ENCODE results near the gene THSD4. TPM values are rescaled to one million over a fixed set of nuclear protein-coding genes. Genes with fewer than 3 reads are reported as not detected.

The THSD4 gene
- total RNA-seq, 1 donor from 2014 or later: 2.7 TPM

DNA sequence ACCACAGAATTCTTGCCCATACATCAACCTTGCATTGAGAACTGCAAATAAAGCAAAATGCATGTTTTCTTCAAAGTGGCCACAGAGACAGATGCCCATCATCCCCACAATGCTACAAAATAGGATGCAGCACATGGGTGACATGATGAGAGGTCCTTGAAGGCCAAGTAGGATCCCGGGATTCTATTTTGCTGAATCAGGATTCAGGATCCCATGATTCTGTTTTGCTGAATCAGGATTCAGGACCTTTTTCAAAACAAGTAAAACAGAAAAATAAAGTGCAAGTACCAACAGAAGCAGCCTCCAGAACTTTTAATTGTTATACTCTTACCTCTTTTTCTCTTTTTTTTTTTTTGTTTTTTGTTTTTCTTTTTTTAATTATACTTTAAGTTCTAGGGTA is 453.0 kb downstream of the THSD4 start:
- DNase-seq (ENCODE audit: low read depth): no peak

DNA sequence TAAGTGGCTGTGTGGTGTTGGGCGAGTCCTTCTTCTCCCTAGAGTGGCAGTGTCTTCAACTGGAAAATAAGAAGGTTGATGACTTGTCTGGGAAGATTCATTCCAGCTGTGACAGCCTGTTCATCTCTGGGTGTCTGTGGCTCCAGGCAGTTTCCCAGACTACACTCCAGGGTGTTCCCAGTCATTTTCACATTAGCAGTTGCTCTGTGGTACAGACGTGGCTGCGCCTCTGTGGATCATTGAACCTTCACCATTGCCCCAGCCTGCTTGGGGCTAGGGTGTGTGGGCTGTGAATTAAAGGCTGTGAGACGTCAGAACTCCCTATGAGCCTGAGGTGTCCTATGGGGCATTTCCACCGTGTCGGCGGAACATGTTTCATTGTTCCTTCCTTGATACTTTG is 455.5 kb downstream of the THSD4 start:
- peak; percentile 76 for DNase-seq (ENCODE audit: low read depth)

DNA sequence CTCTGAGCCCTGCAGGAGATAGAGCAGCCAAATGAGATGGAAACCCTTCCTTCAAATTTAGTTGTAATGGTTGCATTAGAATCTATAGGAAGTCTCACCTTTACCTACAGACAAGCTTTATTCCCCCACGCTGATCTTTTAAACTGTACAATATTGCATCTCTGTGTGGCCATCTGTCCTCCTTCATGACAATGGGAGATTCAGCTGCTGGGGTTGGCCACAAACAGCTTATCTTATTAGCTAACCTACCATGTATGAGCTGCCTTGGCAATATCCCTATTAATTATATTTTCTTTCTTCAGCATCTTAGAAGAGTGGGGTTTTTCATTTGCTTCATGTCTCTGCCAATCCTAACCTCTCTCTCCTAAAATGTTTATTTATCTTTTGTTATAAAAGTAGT is 456.4 kb downstream of the THSD4 start:
- DNase-seq (ENCODE audit: low read depth): peak; percentile 57

DNA sequence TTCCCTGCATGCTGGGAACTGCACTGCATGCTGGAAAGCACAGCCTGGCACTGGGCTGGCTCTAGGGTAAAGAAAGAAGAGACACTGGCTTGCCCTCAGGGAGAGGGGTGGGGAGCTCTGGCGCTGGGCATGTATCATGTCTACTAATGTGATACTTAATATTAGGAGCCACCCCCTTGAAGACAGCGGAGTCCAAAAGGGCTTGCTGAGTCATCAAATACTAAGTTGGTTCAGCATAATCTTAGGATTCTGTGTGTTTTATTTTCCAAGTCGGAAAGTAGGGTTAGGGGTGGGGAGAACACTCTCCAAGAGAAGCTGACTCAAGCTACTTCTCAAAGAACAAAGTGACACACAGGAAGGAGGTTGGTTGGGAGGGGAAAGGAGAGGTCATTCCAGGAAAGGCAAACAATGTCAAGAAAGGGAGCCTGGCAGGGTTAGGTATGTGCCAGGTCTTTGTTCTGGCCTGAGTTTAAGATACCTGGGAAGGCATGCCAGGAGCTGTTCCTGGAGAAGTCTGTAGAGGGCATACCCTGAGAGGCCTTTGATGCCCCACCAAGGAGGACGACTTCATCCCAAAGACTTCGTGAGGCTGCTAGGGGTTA is 457.3 kb downstream of the THSD4 start:
- DNase-seq (ENCODE audit: low read depth): no peak

DNA sequence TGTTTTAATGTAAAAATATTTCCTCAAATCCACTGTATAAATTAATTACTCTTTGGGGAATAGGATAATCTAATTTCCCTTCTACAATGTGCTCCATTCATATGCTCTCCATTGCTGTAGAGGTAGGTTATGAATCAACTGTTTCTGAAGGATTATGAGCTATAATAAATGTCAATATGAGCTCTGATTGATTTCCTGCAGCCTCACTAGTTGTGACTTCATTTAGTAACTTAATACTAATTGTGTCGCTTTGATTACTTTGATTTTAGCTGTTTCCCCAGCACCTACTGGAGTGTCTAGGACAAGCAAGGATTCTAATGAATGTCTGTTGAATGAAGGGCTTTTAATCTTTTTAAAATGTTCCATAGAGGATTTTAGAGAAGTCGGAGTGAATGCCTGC is 458.3 kb downstream of the THSD4 start:
- no peak for DNase-seq (ENCODE audit: low read depth)

DNA sequence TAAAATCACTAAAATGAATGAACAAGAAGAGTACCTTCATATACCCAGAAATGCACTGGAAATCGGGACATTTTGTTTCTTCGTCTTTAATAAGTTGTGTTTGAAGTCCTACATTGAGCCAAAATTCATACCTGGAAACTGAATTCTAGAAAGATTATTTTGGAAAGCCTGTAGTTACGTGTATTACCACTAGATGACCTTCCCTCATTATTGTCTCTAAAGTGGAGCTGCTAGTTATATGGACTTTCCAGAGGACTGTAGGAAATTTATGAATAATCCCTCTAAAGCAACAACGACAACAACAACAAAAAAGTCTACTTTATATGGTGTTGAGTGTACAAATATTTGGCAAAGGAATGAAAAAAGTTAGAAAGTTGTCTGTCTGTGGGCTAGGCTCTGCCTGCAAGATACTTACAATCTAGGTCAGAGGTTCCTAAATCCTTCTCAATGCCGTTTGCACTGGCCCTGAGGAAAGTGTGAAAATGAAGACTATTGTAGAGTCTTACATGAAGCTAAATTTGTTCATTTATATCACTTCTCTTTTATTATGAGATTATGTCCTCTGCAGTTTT is 460.3 kb downstream of the THSD4 start:
- DNase-seq (ENCODE audit: low read depth): no peak

DNA sequence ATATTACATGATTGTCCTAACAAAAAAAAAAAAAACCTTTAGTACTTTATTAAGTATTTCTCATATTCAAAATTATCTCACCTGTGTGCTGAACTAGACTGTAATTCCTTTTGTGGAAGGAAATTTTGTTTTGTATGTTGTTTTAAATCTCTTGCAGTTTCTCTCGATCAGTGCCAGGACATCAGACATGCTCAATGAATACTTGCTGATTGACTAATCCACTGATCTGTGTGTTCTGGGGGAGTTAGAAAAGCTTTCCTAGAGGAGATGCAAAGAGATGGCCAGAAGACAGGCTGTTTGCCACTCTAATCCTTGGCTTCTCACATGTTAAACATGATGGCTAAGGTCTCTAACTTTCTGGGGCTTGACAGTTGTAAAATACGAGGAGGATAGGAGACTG is 461.8 kb downstream of the THSD4 start:
- DNase-seq (ENCODE audit: low read depth): no peak

DNA sequence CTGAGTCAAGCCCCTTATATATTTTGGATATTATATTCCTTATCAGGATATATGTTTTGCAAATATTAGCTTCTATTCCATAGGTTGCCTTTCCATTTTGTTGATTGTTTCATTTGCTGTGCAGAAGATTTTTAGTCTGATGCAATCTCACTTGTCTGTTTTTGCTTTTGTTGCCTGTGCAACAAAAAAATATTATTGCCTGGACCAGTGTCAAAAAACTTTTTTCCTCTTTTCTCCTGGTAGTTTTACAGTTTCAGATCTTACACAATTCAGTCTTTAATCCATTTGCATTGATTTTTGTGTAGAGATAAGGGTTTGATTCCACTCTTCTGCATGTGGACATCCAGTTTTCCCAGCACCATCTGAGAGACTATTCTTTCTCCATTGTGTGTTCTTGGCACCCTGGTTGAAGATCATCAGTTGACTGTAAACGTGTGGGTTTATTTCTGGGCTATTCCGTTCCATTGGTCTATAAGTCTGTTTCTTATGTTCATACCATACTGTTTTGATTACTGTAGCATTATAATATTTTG is 466.2 kb downstream of the THSD4 start:
- DNase-seq (ENCODE audit: low read depth): no peak

DNA sequence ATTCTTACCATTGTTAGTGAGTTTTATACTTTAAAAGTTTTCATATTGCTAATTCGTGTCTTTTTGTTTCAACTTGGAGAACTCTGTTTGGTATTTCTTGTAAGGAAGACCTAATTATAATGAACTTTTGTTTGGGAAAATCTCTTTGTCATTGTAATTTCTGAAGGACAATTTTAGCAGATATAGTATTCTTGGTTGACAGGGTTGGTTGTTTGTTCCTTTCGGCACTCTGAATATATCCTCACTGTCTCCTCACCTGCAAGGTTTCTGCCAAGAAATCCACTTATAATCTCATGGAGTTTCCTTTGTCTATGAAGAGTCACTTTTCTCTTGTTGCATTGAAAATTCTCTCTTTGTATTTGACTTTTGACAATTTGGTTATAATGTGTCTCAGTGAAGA is 469.9 kb downstream of the THSD4 start:
- DNase-seq (ENCODE audit: low read depth): no peak

DNA sequence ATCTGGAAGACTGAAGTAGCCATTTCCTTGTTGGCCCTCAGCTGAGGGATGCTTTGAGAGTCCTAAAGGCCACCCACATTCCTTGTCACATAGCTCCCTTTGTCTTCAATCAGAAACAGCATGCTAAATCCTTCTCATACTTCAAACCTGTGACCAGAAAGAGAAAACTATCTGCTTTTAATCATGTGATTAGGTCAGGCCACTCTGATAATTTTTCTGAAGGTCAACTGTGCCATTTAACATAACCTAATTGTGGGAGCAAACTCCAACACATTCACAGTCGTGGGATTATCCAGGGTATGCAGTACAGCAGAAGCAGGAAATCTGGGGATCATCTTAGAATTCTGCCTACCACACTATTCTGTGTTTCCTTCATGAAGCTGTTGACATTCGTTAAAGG is 471.2 kb downstream of the THSD4 start:
- no peak for DNase-seq (ENCODE audit: low read depth)

DNA sequence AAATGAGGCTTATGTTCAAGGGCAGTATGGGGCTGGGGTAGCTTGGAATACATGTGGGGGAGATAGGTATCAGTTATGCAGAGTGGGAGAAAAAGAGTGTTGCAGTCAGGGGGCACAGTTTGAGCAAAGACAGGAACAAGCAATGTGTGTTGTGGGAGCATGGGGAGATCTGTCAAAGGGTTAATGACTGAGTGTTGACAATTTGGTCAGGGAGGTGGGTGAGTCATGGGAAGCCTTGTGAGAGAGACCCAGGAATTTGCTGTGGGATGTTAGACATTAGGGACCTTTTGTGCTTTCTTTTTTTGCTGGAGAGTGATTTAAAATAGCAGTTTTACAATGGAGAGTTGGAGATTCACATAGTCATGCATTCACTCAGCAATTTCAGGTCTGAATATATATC is 473.5 kb downstream of the THSD4 start:
- DNase-seq (ENCODE audit: low read depth): peak; percentile 59

DNA sequence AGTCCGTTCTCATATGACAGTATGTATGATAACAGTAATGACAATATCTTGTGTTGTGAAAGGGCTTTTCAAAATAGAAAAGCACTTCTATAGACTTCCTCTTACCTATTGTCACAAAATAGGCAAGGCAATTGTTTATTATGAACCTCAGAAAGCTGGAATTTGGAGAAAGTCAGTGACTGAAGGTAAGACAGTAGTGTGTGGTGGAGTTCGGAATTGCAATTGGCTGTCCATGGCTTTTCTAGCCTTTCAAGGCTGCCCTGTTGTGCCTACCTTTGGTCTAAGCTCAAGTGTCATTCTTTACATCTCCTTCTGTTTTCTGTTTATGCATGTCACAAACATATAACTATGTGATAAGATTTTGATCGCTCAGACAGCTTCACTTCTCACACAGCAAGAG is 475.8 kb downstream of the THSD4 start:
- no peak for DNase-seq (ENCODE audit: low read depth)

DNA sequence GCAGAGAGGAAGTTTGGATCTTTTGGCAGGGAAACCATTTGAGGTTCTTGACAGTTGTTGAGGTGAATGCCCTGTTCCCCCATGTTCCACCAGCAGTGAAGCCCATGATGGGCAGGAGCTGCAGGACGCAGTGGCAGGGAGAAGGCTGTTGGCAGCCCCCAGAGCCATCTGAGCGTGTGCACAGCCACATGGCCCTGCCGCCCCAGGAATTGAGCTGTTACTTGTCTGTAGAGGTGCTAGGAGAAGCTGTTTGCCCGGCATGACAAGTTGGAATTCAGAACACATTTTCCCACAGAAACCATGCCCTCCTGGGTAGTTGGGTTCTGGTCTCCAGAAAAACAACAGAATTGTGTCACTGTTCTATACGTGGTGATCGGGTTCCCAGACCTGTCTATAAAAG is 476.9 kb downstream of the THSD4 start:
- no peak for DNase-seq (ENCODE audit: low read depth)

DNA sequence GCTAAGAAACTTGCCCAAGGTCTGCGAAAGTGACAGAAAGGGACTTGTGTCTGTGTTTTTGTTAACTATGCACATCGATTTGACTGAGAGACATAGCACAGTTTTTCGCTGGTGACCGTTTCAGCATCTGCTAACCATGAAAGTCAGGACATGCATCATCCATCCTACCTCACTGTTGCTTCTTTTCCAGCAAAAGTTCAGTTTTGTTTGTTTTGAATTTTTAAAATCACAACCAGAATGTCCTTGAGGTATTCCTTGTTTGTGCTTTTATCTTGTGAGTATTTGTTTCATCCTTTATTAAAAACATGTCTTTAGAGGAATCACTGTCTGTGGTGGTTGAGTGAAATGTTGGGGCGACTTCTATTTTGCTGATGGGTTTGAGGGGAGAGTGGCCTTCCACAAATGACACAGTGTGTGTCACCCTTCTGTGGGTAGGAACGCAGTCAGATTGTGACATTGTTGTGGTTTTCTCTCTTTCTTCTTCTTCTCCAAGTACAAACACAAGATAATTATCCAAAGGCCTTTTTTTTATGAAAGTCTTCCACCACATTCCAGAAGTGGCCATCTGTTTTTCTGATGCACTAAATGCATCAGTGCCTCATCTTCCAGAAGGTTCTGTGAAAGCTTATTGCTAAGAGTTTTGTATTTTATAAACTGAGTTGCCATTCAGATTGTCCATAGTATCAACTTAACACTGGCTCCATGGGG is 480.7 kb downstream of the THSD4 start:
- no peak for DNase-seq (ENCODE audit: low read depth)

DNA sequence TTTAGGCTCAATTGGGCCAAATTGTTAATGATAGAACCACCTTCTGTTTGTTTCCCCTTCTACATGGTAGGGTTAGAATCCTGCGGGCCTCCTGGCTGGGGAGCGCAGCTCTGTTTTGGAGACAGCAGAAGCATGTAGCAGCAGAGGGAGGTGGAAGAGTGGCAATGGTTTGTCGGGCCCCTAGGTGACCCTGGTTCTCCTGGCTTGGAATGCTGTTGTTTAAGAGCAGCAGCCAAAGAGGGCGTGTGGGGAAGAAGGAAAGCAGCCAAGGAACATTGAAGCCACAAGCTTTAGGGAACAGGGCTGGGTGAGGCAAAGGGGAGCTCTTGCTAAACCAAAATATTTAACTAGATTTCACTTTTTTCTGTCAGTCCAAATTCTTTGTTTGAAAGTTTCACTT is 481.4 kb downstream of the THSD4 start:
- DNase-seq (ENCODE audit: low read depth): peak; percentile 30

DNA sequence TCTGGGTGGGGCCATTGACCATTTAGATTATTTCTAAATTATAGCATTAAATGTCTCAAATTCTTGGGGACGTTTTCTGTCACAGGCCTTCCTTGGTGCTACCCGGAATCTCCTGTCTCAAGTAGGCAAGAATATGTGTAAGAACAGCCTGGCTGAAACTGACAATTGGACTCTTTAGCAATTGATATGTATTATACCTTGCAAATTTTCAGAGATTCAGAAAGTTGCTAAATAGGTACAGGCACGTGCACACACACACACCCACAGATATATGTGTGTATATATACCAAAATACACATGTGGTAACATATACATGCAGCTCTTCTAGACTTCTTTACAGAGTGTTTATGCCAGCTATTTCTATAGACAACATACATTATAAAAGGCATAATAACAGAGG is 481.9 kb downstream of the THSD4 start:
- no peak for DNase-seq (ENCODE audit: low read depth)

DNA sequence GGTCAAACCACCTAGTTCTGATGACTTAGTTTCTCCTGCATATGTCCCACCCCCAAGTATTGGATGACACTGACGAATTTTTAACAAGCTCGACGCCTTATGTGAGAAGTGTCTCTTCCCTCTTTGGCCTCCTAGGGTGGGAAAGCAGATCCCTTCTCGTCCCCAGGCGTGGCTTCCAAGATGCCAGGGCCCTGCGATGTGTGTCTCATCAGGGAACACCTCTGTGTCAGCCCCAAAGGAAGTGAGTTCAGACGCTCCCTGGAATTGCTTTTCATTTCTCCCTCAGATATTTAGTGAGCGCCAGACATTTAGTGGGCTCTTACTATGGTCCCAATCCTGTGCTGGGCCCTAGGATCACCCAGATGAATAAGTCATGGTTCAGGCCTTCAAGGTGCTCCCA is 482.4 kb downstream of the THSD4 start:
- no peak for DNase-seq (ENCODE audit: low read depth)

DNA sequence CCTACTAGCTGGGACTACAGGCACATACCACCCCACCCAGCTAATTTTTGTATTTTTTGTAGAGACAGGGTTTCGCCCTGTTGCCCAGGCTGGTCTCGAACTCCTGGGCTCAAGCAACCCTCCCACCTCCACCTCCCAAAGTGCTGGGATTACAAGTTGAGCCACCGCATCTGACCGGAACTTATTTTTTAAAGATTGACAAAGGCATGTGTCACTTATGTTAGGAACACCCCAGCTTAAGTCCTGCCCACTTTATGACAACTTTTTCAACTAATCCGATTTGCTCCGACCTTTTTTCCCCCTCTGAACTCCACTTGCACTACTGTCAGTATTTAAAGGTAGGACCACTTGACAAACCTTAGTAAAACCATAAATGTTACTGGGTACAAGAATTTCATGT is 483.5 kb downstream of the THSD4 start:
- DNase-seq (ENCODE audit: low read depth): no peak

DNA sequence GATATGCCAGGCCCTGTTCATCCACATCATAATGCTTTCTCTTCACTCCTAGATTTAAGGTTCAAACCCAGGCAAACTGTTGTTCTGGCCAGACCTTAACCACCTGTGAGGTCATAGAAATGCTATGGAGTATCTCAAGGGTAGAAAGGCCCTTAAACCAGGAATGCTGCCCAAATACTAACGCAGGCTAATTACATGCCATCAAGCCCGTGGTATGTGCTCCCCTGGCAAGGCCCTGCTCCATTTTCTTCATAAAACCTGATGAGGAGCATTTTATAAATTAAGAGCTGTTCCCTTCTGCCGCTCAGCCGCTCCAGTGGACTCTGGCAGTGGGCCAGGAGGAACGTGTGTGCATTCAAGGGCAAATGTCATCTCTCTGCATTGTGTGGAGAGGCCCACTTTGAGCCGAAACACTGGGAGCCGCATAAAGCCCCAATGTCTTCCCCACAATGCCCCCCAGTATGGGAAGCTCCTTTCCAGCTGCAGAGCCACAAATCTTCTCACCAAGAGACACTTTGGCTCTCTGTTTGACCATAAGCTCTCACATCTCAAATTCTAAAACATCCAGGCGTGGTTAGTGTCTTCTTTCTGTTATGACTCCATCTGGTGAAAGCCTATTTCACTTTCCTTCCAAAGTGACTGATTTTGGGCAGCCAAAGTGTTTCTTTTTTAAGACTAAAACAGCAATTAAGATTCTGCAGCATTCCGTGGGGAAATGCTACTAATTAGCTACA is 484.3 kb downstream of the THSD4 start:
- DNase-seq (ENCODE audit: low read depth): peak; percentile 34

DNA sequence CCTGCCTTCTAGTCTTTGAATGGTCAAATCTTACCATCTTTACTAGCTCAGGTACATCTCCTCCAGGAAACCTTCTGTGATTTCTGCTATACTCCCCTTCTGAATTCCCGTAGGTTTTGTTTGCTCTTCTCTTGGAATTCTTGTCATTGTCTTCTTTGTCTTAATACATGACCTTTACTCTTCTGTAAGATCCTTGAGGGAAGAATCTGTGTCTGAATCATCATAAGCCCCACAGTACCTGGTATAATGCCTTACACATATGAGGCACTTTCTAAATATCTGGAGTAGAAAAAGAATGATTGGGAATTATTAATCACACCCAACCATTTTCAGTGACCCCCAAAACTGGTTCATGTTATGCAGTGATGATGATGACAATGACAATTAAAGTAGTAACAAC is 485.0 kb downstream of the THSD4 start:
- DNase-seq (ENCODE audit: low read depth): no peak

DNA sequence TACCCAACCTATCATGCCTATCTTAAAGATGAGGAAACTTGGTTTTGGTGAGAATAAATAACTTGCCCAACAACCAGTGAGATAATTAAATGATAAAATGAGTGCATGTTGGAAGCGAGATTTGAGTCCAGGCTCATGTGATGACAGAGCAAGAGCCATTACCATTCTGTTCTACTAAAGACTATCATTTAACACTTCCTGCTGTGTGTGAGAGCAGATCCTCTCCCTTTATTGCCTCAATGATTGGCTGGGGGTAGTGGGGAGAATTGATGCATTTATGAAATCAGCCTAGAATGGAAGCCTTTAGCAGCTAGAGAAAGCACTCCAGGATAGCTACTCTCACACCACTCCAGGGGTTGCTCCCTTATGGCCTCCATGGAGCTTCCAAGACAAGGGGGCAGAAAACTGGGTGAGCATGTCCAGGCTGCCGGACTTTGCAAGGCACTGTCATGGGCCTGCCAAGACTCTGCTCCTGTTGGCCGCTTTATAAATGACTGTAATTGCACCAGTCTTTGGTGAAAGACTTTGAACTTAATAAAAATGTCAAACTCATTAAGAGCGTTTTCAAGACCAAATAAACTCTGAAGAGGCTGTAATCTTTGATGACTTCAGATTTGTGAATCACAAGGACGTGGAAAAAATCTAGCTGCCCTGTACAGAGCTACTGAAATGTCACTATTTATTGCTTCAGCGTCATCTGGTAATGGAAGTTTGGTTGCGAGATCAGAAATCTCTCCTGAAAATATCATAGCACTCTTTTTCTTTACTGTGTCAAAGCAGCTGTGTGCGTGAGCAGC is 486.0 kb downstream of the THSD4 start:
- DNase-seq (ENCODE audit: low read depth): no peak
